HEK293 (cell line): ENCODE measurements around the gene KCNMA1.

Experiments used
- MYNN ChIP-seq: fragments of 450-650 bp; formaldehyde crosslinking; IDR thresholded peaks from 2 replicates; pipeline ENCODE4 v1.5.1; 2016; ENCODE audit warnings: missing biosample characterization, missing genetic modification characterization, borderline replicate concordance
- TF ChIP-seq, protein P1 (sequence below): fragments of 450-650 bp; formaldehyde crosslinking; IDR thresholded peaks from 2 replicates; pipeline ENCODE4 v1.5.1; 2016; ENCODE audit warnings: missing biosample characterization, missing genetic modification characterization
- TF ChIP-seq, protein P2 (sequence below): fragments of 450-650 bp; formaldehyde crosslinking; IDR thresholded peaks from 2 replicates; pipeline ENCODE4 v1.5.1; 2016; ENCODE audit warnings: missing biosample characterization, missing genetic modification characterization

DNA sequence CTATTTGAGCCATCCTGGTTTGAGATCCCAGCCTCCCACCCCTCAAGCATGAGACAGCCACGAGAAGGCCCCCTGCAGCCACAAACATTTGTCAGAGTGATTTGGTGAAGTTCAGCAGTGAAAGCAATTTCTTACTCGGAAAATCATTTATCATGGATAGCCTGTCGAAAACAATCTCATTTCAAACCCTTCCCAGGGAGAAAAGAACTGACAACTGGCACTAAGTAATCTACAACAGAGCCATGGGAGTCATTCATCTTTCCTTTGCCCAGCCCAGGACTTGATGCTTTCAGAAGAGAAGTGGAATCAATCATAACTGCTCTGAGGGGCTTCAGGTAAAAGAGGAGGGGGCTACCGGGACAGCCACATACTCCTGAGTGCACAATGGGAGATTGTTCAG is 411.2 kb downstream of the KCNMA1 start:
- TF ChIP-seq, protein P1, sequence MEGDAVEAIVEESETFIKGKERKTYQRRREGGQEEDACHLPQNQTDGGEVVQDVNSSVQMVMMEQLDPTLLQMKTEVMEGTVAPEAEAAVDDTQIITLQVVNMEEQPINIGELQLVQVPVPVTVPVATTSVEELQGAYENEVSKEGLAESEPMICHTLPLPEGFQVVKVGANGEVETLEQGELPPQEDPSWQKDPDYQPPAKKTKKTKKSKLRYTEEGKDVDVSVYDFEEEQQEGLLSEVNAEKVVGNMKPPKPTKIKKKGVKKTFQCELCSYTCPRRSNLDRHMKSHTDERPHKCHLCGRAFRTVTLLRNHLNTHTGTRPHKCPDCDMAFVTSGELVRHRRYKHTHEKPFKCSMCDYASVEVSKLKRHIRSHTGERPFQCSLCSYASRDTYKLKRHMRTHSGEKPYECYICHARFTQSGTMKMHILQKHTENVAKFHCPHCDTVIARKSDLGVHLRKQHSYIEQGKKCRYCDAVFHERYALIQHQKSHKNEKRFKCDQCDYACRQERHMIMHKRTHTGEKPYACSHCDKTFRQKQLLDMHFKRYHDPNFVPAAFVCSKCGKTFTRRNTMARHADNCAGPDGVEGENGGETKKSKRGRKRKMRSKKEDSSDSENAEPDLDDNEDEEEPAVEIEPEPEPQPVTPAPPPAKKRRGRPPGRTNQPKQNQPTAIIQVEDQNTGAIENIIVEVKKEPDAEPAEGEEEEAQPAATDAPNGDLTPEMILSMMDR = no peak
- TF ChIP-seq, protein P2, sequence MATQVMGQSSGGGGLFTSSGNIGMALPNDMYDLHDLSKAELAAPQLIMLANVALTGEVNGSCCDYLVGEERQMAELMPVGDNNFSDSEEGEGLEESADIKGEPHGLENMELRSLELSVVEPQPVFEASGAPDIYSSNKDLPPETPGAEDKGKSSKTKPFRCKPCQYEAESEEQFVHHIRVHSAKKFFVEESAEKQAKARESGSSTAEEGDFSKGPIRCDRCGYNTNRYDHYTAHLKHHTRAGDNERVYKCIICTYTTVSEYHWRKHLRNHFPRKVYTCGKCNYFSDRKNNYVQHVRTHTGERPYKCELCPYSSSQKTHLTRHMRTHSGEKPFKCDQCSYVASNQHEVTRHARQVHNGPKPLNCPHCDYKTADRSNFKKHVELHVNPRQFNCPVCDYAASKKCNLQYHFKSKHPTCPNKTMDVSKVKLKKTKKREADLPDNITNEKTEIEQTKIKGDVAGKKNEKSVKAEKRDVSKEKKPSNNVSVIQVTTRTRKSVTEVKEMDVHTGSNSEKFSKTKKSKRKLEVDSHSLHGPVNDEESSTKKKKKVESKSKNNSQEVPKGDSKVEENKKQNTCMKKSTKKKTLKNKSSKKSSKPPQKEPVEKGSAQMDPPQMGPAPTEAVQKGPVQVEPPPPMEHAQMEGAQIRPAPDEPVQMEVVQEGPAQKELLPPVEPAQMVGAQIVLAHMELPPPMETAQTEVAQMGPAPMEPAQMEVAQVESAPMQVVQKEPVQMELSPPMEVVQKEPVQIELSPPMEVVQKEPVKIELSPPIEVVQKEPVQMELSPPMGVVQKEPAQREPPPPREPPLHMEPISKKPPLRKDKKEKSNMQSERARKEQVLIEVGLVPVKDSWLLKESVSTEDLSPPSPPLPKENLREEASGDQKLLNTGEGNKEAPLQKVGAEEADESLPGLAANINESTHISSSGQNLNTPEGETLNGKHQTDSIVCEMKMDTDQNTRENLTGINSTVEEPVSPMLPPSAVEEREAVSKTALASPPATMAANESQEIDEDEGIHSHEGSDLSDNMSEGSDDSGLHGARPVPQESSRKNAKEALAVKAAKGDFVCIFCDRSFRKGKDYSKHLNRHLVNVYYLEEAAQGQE (tag by site-specific recombination) = no peak
- TF ChIP-seq MYNN (tag by site-specific recombination) = no peak
